GM18520 (cell line): ENCODE measurements around the gene PRRG3.
"Not testable (repeated sequence)": the region's sequence is repeated elsewhere in the genome, so short reads cannot be mapped to it uniquely, and the experiment has no call there.

Source experiments
- ATAC-seq: cut with Tn5 transposase; IDR thresholded peaks from one replicate; pipeline ENCODE4 v1.9.1; 2021; ENCODE audit not compliant: unreplicated experiment

PRRG3 gene

GRCh38 chrX:151694661-151695582 is at the start of gene PRRG3:
Gene PRRG3, plus strand, starts transcription at chrX:151695458. Its CDS starts 3,357 bp downstream, at chrX:151698815.
- no peak for ATAC-seq

GRCh38 chrX:151675121-151675746 is 20.0 kb upstream of the PRRG3 start:
- no peak for ATAC-seq

- no peak for ATAC-seq
Observed at GRCh38 chrX:151676196-151676595, 19.1 kb upstream of the PRRG3 start.

GRCh38 chrX:151679798-151680402 is 15.4 kb upstream of the PRRG3 start:
- ATAC-seq = no peak

- ATAC-seq = no peak
Observed at GRCh38 chrX:151680805-151681204, 14.5 kb upstream of the PRRG3 start.

GRCh38 chrX:151687635-151688034 is 7.6 kb upstream of the PRRG3 start:
- no peak for ATAC-seq

- no peak for ATAC-seq
Observed at GRCh38 chrX:151688695-151689094, 6.6 kb upstream of the PRRG3 start.

GRCh38 chrX:151692825-151693224 is 2.4 kb upstream of the PRRG3 start:
- ATAC-seq = no peak

- no peak for ATAC-seq
Observed at GRCh38 chrX:151694121-151694520, 1.1 kb upstream of the PRRG3 start.

GRCh38 chrX:151695583-151696340 is 504 bp downstream of the PRRG3 start:
- ATAC-seq = no peak

GRCh38 chrX:151697082-151697481 is 1.8 kb downstream of the PRRG3 start:
- ATAC-seq = not testable (repeated sequence)

- ATAC-seq = no peak
Observed at GRCh38 chrX:151697522-151697921, 2.3 kb downstream of the PRRG3 start.

- ATAC-seq = no peak
Observed at GRCh38 chrX:151698485-151698884, 3.2 kb downstream of the PRRG3 start.

GRCh38 chrX:151699746-151700145 is 4.5 kb downstream of the PRRG3 start:
- no peak for ATAC-seq

- ATAC-seq = no peak
Observed at GRCh38 chrX:151700581-151700980, 5.3 kb downstream of the PRRG3 start.

- no peak for ATAC-seq
Observed at GRCh38 chrX:151701071-151701470, 5.8 kb downstream of the PRRG3 start.

GRCh38 chrX:151701531-151701930 is 6.3 kb downstream of the PRRG3 start:
- no peak for ATAC-seq

- ATAC-seq = no peak
Observed at GRCh38 chrX:151702026-151702714, 6.9 kb downstream of the PRRG3 start.

- ATAC-seq = no peak
Observed at GRCh38 chrX:151702741-151703340, 7.6 kb downstream of the PRRG3 start.

GRCh38 chrX:151703487-151703886 is 8.2 kb downstream of the PRRG3 start:
- no peak for ATAC-seq
